Measurements from ENCODE around the gene ANKRD55. TPM values are rescaled to one million over a fixed set of nuclear protein-coding genes. Genes with fewer than 3 reads are reported as not detected.
A peak's percentile ranks its signal among the peaks of the same experiment; 100 is the strongest.

The ANKRD55 gene
- total RNA-seq, 1 experiment from 2014 or later, result not detected

- ChIA-PET POLR2A (no interaction called here), CTCF (interaction anchor here (0.7 to 1.3 kb wide), 3 partner anchors 9 to 357 kb away, joined by 3 to 5 read pairs (median 5); no protein-coding TSS in a partner anchor)
- Mint-ChIP-seq H3K9me3 (peaks cover 9% of the 10 kb centered on the region), H3K4me3 (no peak overlapping the region), H3K27me3 (ENCODE audit: low read depth) (no peaks in the 10 kb centered on the region), H3K27ac (no peak overlapping the region; the same call in 1 of the 2 replicates), H3K36me3 (no peaks in the 10 kb centered on the region), H3K4me1 (peaks cover 5% of the 10 kb centered on the region)
- ATAC-seq (peak; percentile 38; the same call in 1 of the 2 replicates), DNase-seq (ENCODE audit: low spot score) (no peak)
- TF ChIP-seq AR (CRISPR knock-in tag; IDR thresholded peaks at IDR 0.05) (no peak), ZBTB21 (CRISPR knock-in tag; IDR thresholded peaks at IDR 0.05; ENCODE audit: borderline replicate concordance) (no peak), NR2C2 (CRISPR knock-in tag; IDR thresholded peaks at IDR 0.05) (no peak), KAT7 (CRISPR knock-in tag; IDR thresholded peaks at IDR 0.05; ENCODE audit: borderline replicate concordance) (no peak)
These were observed 46.8 kb upstream of the ANKRD55 start for GRCh38 chr5:56279979-56280378.

GRCh38 chr5:56279291-56279690, 46.2 kb upstream of the ANKRD55 start:
- ATAC-seq (no peak), DNase-seq (ENCODE audit: low spot score) (no peak)
- no peaks in the 10 kb centered on the region for H3K36me3 Mint-ChIP-seq
- H3K4me3 Mint-ChIP-seq, result no peak overlapping the region
- CTCF ChIA-PET, result interaction anchor here (0.9 to 1.3 kb wide), 2 partner anchors 9 to 343 kb away, joined by 5 read pairs; no protein-coding TSS in a partner anchor
- TF ChIP-seq E2F5 (CRISPR knock-in tag; IDR thresholded peaks at IDR 0.05), result no peak
- no peak for TF ChIP-seq ERG (CRISPR knock-in tag; IDR thresholded peaks at IDR 0.05)
- no peaks in the 10 kb centered on the region for H3K27me3 Mint-ChIP-seq (ENCODE audit: low read depth)
- peaks cover 5% of the 10 kb centered on the region for H3K4me1 Mint-ChIP-seq
- POLR2A ChIA-PET, result no interaction called here
- H3K9me3 Mint-ChIP-seq, result peaks cover 5% of the 10 kb centered on the region
- no peak overlapping the region for H3K27ac Mint-ChIP-seq

GRCh38 chr5:56278335-56278753, 45.2 kb upstream of the ANKRD55 start:
- H3K36me3 Mint-ChIP-seq, result no peaks in the 10 kb centered on the region
- H3K4me1 Mint-ChIP-seq, result peaks cover 5% of the 10 kb centered on the region
- H3K4me3 Mint-ChIP-seq, result no peak overlapping the region
- H3K27ac Mint-ChIP-seq, result no peak overlapping the region
- peaks cover 5% of the 10 kb centered on the region for H3K9me3 Mint-ChIP-seq
- POLR2A ChIA-PET, result no interaction called here
- TF ChIP-seq ARID4B (CRISPR knock-in tag; IDR thresholded peaks at IDR 0.05; ENCODE audit: borderline replicate concordance) (no peak), ESRRA (CRISPR knock-in tag; IDR thresholded peaks at IDR 0.05; ENCODE audit: borderline replicate concordance) (no peak), CBFB (CRISPR knock-in tag; IDR thresholded peaks at IDR 0.05; ENCODE audit: low read depth) (no peak), NFATC4 (CRISPR knock-in tag; IDR thresholded peaks at IDR 0.05) (no peak), ATF3 (CRISPR knock-in tag; conservative IDR thresholded peaks at IDR 0.05) (no peak), SMAD3 (CRISPR knock-in tag; IDR thresholded peaks at IDR 0.05; ENCODE audit: borderline replicate concordance) (no peak), NFYB (CRISPR knock-in tag; conservative IDR thresholded peaks at IDR 0.05; ENCODE audit: low read depth) (no peak), PRRX2 (CRISPR knock-in tag; IDR thresholded peaks at IDR 0.05) (no peak), MLX (CRISPR knock-in tag; IDR thresholded peaks at IDR 0.05) (no peak), ZNF281 (CRISPR knock-in tag; IDR thresholded peaks at IDR 0.05) (no peak), ZNF138 (CRISPR knock-in tag; conservative IDR thresholded peaks at IDR 0.05) (no peak), GABPB1 (CRISPR knock-in tag; IDR thresholded peaks at IDR 0.05) (no peak), TP53 (CRISPR knock-in tag; IDR thresholded peaks at IDR 0.05) (no peak)
- DNase-seq (ENCODE audit: low spot score) (no peak), ATAC-seq (no peak)
- H3K27me3 Mint-ChIP-seq (ENCODE audit: low read depth), result no peaks in the 10 kb centered on the region
- CTCF ChIA-PET, result no interaction called here

All from WTC11 (cell line).